ENCODE data around the gene DHCR7.

Gene DHCR7

DNA sequence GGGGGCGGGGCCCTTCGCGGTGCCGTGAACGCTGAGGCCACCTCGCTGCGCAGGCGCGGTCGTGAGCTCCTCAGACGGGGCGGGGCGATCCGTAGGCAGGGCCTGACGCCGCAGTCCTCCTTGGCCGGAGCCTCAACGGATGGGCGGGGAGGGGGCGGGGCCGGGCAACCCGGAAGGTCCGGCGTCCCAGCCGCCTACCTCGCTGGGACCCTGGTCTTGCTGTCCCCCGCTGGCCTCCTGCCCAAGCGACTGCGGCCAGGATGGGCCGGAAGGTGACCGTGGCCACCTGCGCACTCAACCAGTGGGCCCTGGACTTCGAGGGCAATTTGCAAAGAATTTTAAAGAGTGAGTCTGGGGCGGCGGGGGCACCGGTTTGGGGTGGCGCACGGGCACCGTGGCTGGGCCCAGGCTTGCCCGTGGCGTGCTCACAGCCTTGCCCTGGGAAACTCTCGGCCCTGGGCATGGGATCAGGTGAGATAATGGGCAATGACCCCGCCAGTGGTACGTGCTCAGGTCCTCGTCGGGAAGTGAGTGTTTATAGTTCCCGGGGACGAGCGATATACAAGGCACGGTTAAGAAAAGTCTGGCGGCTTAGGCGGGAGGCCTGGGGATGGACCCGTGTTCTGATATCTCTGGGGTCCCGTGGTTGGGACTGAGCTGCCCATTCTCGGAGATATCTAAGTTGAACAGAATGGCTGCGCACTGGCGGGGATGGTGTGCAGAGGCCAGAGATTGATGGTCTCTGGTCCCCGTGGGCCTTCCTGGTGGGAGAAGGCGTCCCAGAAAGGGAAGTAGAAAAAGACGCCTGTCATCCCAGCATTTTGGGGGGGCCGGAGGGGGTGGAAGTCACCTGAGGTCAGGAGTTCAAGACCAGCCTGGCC lies 5.1 kb upstream of the DHCR7 start, which contains the start of gene NADSYN1:
Gene NADSYN1 (plus strand): TSS at position 167 of the 881 bp plus-strand sequence. CDS start 94 bp downstream, at position 261.
- Mint-ChIP-seq H3K27me3 (no peaks in the 10 kb centered on the region), H3K9me3 (no peaks in the 10 kb centered on the region), H3K36me3 (peaks cover 37% of the 10 kb centered on the region), H3K27ac (peak within 1 kb of the TSS; percentile 67), H3K4me1 (peaks cover 60% of the 10 kb centered on the region), H3K4me3 (peak within 1 kb of the TSS; percentile 91)
- ATAC-seq = peak; percentile 88

DNA sequence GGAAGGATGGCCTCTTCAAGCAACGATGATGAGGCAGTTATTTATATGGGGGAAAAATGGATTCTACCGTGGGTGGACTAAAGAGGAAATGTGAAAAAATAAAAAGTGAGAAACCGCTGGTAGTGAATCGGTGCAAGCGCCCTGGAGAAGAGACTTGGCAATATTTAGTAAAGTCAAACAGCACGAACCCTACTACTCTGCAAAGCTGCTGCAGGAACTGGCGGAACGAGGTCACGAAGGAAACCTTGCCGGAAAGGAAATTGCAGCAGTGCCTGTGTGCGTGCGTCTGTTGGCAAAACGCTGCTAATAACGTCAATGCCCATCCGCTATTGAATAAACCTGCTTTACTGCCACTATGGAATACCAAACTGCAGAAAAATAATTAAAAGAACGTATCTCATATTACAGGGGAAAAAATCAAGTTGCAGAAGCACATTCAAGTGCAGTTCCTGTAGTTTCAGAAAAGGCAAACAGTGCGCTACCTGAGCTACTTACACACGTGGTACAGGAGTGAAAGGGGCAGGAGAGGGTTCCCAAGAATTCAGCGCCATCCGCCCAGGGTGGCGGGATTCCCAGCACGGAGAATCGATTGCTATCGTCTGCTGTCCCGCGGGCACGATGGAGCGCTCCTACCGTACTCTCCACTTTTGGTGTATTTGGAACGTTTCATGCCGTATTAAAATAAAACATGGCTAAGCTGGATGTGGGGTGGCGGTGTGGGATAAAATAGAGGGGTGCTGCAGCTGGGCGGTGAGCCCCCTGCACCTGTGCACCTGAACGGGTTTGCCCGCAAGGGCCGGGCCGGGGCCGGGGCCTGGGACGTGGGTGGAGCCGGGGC lies 4.2 kb upstream of the DHCR7 start:
- Mint-ChIP-seq H3K27ac (peak overlapping the region; percentile 67), H3K36me3 (peaks cover 28% of the 10 kb centered on the region), H3K27me3 (no peaks in the 10 kb centered on the region), H3K4me1 (peaks cover 65% of the 10 kb centered on the region), H3K4me3 (peak overlapping the region; percentile 91), H3K9me3 (no peaks in the 10 kb centered on the region)
- peak; percentile 21 for ATAC-seq

DNA sequence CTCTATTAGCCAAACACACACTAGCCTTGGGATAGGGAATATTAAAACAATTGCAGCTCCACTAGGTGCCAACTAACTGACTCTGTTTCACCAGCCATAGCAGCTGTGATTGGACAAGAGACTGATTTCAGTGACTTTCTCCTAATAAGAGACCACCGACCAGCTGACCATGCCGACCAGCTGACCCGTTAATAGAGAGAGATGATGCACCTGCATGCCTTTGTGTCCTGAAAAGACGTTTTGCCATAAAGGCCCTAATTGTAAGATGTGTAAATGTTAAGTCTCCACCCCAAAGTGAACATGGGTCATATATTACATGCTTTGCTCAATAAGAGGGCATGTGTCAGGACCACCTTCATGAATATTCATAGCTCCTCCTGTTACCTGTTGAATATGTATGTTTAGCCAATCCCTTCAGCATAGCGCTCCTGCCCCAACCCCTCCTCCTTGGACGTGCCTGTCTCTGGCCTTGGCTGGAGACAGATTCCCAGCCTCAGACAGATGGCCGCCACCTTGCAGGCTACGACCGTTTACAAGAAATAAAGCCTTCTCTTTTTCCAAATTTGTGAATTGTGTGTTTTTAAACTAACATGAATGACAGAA lies 3.5 kb upstream of the DHCR7 start:
- Mint-ChIP-seq H3K4me3 (peak overlapping the region; percentile 91), H3K27me3 (no peaks in the 10 kb centered on the region), H3K36me3 (peaks cover 26% of the 10 kb centered on the region), H3K4me1 (peaks cover 70% of the 10 kb centered on the region), H3K9me3 (no peaks in the 10 kb centered on the region), H3K27ac (peak overlapping the region; percentile 67)
- no peak for ATAC-seq

DNA sequence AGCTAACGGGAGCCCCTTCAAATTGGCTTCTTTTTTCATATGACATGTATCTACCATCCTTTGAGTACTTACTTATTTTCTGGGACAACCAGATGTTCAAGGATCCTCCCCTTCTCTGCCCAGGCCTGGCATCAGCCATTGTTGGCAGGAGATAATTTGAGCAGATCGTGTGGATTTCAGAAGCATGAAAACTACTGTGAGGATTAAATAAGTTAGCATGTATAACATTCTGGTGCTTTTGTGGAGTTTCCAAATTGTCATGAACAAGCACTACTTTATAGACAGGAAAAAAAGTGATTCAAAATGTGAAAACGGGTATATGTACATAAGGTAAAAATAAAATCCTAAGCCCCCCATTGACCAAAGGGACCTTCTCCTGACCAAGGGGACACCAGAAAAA lies 2.7 kb upstream of the DHCR7 start:
- H3K27me3 Mint-ChIP-seq = no peaks in the 10 kb centered on the region
- H3K36me3 Mint-ChIP-seq = peaks cover 26% of the 10 kb centered on the region
- H3K9me3 Mint-ChIP-seq = peaks cover 4% of the 10 kb centered on the region
- no peak overlapping the region for H3K4me3 Mint-ChIP-seq
- no peak for ATAC-seq
- no peak overlapping the region for H3K27ac Mint-ChIP-seq
- peaks cover 64% of the 10 kb centered on the region for H3K4me1 Mint-ChIP-seq

DNA sequence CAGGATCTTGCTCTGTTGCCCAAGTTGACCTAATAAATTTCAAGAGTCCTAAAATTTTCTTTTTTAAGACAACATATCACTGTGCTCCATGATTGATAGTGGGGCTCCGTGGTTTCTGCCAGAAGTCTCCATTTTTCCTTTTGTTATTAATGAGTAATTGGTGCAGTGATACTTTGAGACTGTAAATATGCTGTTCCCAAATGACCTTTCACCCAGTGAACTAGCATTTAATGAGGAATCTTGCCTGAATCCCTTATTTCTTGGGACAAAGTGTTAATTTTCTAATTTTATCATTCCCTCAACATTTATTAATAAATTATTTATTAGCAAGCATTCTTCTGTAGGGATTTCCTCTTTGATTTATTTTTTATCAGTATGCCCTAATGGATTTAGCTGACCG lies 2.3 kb upstream of the DHCR7 start:
- H3K27me3 Mint-ChIP-seq = no peaks in the 10 kb centered on the region
- no peak overlapping the region for H3K4me3 Mint-ChIP-seq
- peak overlapping the region; percentile 74 for H3K27ac Mint-ChIP-seq
- no peak for ATAC-seq
- peaks cover 6% of the 10 kb centered on the region for H3K9me3 Mint-ChIP-seq
- peaks cover 61% of the 10 kb centered on the region for H3K4me1 Mint-ChIP-seq
- H3K36me3 Mint-ChIP-seq = peaks cover 26% of the 10 kb centered on the region

DNA sequence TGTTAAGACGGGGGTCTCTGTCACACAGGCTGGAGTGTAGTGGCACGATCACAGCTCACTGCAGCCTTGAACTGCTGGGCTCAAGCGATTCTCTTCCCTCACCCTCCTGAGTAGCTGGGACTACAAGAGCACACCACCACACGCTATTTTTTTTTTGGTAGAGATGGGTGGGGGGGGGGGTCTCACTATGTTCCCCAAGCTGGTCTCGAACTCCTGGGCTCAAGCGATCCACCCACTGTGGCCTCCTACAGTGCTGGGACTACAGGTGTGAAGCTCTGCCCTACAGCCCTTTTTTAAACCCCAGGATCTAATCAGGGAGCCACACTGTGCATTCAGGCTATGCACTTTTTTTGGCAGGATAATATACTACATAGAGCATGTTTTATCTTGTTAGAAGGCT lies 1.4 kb upstream of the DHCR7 start:
- no peaks in the 10 kb centered on the region for H3K27me3 Mint-ChIP-seq
- H3K4me3 Mint-ChIP-seq = peak overlapping the region; percentile 82
- H3K27ac Mint-ChIP-seq = peak overlapping the region; percentile 74
- H3K9me3 Mint-ChIP-seq = peaks cover 6% of the 10 kb centered on the region
- ATAC-seq = no peak
- peaks cover 55% of the 10 kb centered on the region for H3K4me1 Mint-ChIP-seq
- peaks cover 26% of the 10 kb centered on the region for H3K36me3 Mint-ChIP-seq

DNA sequence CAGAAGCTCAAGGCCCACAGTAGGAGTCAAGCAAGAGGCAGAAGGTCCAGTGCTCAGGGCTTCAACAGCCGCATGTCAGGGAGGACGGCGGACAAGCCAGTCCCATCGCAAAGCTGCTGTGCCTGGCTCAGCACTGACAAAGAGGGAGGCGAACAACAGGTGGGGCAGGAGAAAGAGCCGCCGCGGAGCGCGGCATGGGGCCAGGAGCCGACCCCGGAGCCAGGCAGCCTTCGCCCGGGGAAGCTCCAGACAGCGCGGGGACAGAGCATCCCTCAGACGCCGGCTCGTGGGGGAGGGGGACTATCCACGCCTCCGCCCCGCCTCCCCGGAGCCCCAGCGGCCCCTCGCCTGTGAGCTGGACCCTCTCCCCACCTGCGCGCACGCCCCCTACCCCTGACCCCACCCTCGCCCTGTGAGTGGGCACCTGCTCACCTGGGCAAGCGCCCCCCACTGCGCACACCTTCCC lies 369 bp downstream of the DHCR7 start:
- H3K27ac Mint-ChIP-seq = peak overlapping the region; percentile 74
- ATAC-seq = peak; percentile 48
- peaks cover 44% of the 10 kb centered on the region for H3K36me3 Mint-ChIP-seq
- peaks cover 44% of the 10 kb centered on the region for H3K4me1 Mint-ChIP-seq
- no peaks in the 10 kb centered on the region for H3K27me3 Mint-ChIP-seq
- peak overlapping the region; percentile 82 for H3K4me3 Mint-ChIP-seq
- peaks cover 6% of the 10 kb centered on the region for H3K9me3 Mint-ChIP-seq

DNA sequence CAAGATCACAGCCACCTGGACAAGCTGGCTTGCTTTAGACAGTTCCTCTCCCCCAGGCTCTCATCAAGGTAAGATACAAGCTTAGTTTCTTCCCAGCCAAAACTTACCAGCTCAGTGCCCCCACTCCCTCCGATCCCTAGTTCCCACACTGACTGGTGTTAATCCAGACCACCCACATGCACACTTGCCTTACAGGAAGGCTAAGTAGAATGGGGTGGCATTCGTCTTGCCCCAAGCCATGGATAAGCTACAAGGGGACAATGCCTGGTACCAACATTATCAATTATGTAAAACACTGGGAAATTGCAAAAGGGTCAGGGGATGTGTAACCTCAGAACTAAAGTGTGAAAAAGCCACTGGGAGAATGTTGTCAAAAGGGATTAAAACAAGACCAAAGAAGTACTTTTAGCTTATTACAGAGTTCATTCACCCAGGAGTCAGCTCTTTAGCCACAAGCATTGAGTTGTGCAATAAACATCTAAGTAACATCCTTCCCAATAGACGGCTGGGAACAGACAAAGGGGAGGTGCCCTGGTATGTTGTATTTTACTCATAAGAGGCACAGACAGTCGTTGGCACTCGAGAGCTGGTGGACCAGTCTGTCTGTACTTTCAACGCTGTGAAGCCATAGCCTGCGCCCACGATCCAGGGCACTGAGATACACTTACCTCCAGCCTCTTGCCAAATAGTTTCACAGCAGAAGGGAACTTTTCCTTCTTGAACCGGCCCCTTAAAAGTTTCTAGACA lies 1.1 kb downstream of the DHCR7 start:
- peak overlapping the region; percentile 82 for H3K4me3 Mint-ChIP-seq
- H3K27ac Mint-ChIP-seq = peak overlapping the region; percentile 74
- peaks cover 41% of the 10 kb centered on the region for H3K4me1 Mint-ChIP-seq
- ATAC-seq = no peak
- no peaks in the 10 kb centered on the region for H3K27me3 Mint-ChIP-seq
- H3K36me3 Mint-ChIP-seq = peaks cover 49% of the 10 kb centered on the region
- H3K9me3 Mint-ChIP-seq = peaks cover 6% of the 10 kb centered on the region

DNA sequence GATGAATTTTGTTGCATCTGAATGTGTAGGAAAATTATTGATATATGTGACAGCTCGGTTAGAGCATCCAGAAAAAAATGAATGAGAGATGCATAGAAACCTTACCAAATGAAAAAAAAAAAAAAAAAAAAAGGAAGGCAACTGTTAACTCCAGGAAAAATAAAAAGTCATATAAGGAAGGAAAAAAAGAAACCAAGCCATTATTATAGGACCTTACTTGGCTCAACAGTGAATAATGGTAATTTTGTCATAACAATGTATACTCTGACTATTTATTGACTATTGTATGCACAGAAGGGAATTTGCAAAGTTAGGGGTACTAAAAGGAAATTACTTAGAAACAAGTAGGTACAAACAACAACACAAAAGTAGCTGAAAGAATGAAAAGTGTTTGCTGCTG lies 2.0 kb downstream of the DHCR7 start:
- peak overlapping the region; percentile 10 for H3K4me3 Mint-ChIP-seq
- H3K4me1 Mint-ChIP-seq = peaks cover 33% of the 10 kb centered on the region
- no peak for ATAC-seq
- peaks cover 6% of the 10 kb centered on the region for H3K9me3 Mint-ChIP-seq
- no peaks in the 10 kb centered on the region for H3K27me3 Mint-ChIP-seq
- no peak overlapping the region for H3K27ac Mint-ChIP-seq
- peaks cover 59% of the 10 kb centered on the region for H3K36me3 Mint-ChIP-seq

DNA sequence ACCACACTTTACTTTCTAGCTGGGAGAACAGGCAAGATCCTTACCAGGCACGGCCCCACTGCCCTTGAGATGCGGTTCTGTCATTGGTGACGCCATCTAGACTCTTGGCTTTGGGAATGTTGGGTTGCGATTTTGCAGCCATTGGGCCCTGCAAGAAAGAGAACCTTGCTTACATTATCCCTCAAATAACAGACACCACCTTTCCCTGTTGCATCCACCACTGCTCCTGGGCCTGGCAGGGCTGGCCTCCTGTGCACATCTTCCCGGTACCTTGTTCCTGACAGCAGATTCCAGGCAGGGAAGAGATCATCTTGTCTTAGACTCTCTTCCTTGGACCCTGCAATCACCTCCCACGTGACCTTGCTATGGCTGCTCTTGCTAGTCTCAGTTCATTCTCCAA lies 3.4 kb downstream of the DHCR7 start:
- Mint-ChIP-seq H3K36me3 (peaks cover 72% of the 10 kb centered on the region), H3K9me3 (peaks cover 6% of the 10 kb centered on the region), H3K27me3 (no peaks in the 10 kb centered on the region), H3K27ac (no peak overlapping the region), H3K4me3 (no peak overlapping the region), H3K4me1 (peaks cover 23% of the 10 kb centered on the region)
- ATAC-seq = no peak

DNA sequence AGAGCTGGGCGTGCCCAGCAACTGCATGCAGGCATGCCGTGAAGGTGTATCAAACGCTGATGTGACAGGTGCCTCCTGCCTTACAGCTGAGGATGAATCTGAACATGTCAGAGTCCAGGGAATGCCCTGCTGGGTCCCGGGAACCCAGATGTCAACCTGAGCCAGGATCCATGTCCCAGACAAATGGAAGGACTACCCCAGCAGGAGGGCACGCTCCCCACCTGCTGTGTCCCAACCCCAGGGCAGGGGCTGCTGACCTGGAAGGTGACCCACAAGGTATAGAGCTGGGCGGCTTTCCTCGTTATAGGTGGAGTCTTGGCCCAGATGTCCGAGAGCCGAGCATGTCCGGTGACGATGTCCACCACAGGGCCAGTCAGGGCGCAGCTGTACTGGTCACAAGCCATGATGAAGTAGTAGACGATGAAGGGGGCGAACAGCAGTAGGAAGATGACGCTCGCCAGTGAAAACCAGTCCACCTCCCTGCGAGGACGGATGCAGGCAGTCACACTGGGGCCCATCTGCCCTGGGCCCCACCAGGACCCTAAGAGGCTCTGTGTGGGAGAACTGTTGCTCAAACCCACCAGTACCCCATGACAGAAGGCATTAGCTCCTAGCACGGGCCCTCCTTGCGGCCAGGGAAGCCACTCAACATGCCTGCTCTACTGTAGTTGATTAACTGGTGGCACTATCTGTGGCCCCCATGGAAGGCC lies 4.3 kb downstream of the DHCR7 start:
- H3K36me3 Mint-ChIP-seq = peaks cover 81% of the 10 kb centered on the region
- peaks cover 6% of the 10 kb centered on the region for H3K9me3 Mint-ChIP-seq
- no peak overlapping the region for H3K27ac Mint-ChIP-seq
- H3K4me1 Mint-ChIP-seq = peaks cover 14% of the 10 kb centered on the region
- H3K27me3 Mint-ChIP-seq = no peaks in the 10 kb centered on the region
- no peak for ATAC-seq
- H3K4me3 Mint-ChIP-seq = no peak overlapping the region

DNA sequence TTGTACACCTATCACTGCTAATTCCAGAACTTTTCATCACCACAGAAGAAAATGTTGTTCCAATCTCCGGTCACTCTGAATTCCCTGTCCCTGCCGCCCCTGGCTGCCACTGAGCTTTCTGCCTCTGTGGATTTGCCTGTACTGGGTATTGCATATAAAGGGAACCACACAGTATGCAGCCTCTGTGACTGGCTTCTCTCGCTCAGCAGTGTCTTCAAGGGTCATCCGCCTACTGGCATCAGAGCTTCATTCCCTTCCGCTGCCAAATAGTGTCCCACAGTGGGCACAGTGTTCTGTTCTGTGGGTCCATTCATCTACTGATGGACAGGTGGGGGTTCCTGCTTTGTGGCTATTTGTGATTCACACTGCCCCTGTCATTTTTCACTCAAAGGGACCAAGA lies 5.3 kb downstream of the DHCR7 start:
- Mint-ChIP-seq H3K4me3 (no peak overlapping the region), H3K27me3 (no peaks in the 10 kb centered on the region), H3K27ac (no peak overlapping the region), H3K9me3 (peaks cover 6% of the 10 kb centered on the region), H3K4me1 (peaks cover 13% of the 10 kb centered on the region), H3K36me3 (peaks cover 90% of the 10 kb centered on the region)
- ATAC-seq = no peak

DNA sequence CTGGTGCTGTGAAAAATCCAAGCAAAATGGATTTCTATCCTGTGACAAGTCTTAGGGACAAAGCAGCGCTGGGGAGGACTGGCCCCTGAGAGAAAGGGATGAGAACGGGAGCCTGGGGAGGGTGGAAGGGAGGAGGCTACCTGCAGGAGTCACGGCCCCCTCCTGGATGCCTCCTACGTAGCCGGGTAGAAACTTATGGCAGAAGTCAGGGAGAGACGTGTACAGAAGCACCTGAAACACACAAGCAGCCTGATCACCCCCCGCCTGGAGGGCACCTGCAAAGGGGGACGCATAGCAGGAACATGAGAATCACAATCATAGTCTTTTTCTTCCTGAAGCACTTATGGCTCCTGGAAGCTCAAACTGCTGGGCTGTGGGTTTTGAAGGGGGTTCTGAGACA lies 6.1 kb downstream of the DHCR7 start:
- Mint-ChIP-seq H3K27me3 (no peaks in the 10 kb centered on the region), H3K36me3 (peaks cover 97% of the 10 kb centered on the region), H3K27ac (no peak overlapping the region), H3K9me3 (peaks cover 6% of the 10 kb centered on the region), H3K4me3 (no peak overlapping the region), H3K4me1 (peaks cover 6% of the 10 kb centered on the region)
- no peak for ATAC-seq

DNA sequence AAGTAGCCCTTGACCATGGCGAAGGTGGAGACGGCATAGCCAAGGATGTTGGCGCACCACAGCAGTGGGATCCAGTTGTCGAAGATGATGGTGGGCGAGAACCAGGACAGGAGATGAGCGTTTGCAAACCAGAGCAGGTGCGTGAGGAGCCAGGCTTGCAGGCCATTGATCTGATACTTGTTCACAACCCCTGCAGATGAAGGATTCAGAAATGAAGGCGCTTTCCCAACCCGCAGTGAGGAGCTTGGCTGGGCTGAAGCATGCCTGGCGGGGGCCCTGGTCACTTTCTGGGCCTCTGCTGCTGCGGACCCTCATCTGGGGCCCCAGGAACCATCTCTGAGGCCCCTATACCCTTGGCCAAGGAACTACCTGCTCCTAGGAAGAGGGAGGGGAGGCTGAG lies 6.9 kb downstream of the DHCR7 start:
- no peaks in the 10 kb centered on the region for H3K4me1 Mint-ChIP-seq
- no peak overlapping the region for H3K27ac Mint-ChIP-seq
- no peak overlapping the region for H3K4me3 Mint-ChIP-seq
- H3K36me3 Mint-ChIP-seq = peaks cover 97% of the 10 kb centered on the region
- H3K27me3 Mint-ChIP-seq = no peaks in the 10 kb centered on the region
- H3K9me3 Mint-ChIP-seq = peaks cover 5% of the 10 kb centered on the region
- no peak for ATAC-seq
